HCT116 (cell line): ENCODE measurements around the gene MINDY4.

Experiments
- CEBPB ChIP-seq: IDR thresholded peaks from 2 replicates; pipeline ENCODE4 v1.6.1; 2012; ENCODE audit warnings: low read depth
- EZH2 ChIP-seq: fragments of 200-600 bp; sonication (generic); IDR thresholded peaks from 2 replicates; pipeline ENCODE4 v1.6.1; 2017; ENCODE audit warnings: antibody characterized with exemption, mixed run types
- JUND ChIP-seq: IDR thresholded peaks from 2 replicates; pipeline ENCODE4 v1.6.1; 2012
- POLR2A ChIP-seq: IDR thresholded peaks from 2 replicates; pipeline ENCODE4 v1.7.0; 2011; ENCODE audit warnings: borderline replicate concordance; ENCODE audit not compliant: insufficient read depth, insufficient read length; ENCODE audit errors: extremely low read depth
- SP1 ChIP-seq: IDR thresholded peaks from 2 replicates; pipeline ENCODE4 v1.6.1; 2012; ENCODE audit warnings: low read depth
- ZNF274 ChIP-seq: fragments of 200-500 bp; sonication (Bioruptor generic); IDR thresholded peaks from 2 replicates; pipeline ENCODE4 v1.6.1; 2014; ENCODE audit warnings: mild to moderate bottlenecking, low read depth, low read length, inconsistent platforms
- TF ChIP-seq, protein P1 (sequence below), 3 experiments: fragments of 200-600 bp in 1 of 3; sonication (generic) in 1 of 3; IDR thresholded peaks in 2 of 3; conservative IDR thresholded peaks in 1 of 3; 2 replicates each; pipeline ENCODE4 v1.5.1; 2012 to 2017; ENCODE audit warnings: low read depth in 2 of 3, low read length in 2 of 3, antibody characterized with exemption in 1 of 3, borderline replicate concordance in 1 of 3, control low read depth in 1 of 3, mild to moderate bottlenecking in 1 of 3, mixed read lengths in 1 of 3, mixed run types in 1 of 3, moderate library complexity in 1 of 3; ENCODE audit not compliant: insufficient read depth in 1 of 3
- TF ChIP-seq, protein P2 (sequence below): IDR thresholded peaks from 2 replicates; pipeline ENCODE4 v1.6.1; 2012; ENCODE audit warnings: low read depth

DNA sequence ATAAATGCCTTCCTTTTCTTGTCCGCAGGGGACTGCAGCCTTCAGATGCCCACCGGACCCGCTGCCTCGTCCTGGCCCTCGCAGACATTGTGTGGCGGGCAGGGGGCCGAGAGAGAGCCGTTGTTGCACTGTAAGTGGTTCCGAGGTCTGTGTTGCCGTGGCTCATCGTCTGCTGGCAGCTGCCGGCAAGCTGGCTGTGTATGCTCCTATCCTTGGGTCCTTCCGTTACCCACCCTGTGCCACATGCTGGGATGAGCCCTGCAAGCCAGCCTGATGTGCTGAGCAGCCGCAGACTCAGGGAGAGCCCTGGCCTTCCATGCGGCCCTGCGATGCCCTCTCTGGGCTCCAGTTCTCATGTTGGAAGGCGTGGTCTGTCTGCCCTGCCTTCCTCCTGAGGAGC, 79.2 kb downstream of the MINDY4 start:
- TF ChIP-seq, protein P1, sequence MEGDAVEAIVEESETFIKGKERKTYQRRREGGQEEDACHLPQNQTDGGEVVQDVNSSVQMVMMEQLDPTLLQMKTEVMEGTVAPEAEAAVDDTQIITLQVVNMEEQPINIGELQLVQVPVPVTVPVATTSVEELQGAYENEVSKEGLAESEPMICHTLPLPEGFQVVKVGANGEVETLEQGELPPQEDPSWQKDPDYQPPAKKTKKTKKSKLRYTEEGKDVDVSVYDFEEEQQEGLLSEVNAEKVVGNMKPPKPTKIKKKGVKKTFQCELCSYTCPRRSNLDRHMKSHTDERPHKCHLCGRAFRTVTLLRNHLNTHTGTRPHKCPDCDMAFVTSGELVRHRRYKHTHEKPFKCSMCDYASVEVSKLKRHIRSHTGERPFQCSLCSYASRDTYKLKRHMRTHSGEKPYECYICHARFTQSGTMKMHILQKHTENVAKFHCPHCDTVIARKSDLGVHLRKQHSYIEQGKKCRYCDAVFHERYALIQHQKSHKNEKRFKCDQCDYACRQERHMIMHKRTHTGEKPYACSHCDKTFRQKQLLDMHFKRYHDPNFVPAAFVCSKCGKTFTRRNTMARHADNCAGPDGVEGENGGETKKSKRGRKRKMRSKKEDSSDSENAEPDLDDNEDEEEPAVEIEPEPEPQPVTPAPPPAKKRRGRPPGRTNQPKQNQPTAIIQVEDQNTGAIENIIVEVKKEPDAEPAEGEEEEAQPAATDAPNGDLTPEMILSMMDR (IDR thresholded peaks at IDR 0.05 in 2 of 3, conservative IDR thresholded peaks at IDR 0.05 in 1 of 3; ENCODE audit: borderline replicate concordance in 1 of 3, insufficient read depth in 1 of 3, low read depth in 2 of 3, low read length in 2 of 3): no peak
- TF ChIP-seq, protein P2, sequence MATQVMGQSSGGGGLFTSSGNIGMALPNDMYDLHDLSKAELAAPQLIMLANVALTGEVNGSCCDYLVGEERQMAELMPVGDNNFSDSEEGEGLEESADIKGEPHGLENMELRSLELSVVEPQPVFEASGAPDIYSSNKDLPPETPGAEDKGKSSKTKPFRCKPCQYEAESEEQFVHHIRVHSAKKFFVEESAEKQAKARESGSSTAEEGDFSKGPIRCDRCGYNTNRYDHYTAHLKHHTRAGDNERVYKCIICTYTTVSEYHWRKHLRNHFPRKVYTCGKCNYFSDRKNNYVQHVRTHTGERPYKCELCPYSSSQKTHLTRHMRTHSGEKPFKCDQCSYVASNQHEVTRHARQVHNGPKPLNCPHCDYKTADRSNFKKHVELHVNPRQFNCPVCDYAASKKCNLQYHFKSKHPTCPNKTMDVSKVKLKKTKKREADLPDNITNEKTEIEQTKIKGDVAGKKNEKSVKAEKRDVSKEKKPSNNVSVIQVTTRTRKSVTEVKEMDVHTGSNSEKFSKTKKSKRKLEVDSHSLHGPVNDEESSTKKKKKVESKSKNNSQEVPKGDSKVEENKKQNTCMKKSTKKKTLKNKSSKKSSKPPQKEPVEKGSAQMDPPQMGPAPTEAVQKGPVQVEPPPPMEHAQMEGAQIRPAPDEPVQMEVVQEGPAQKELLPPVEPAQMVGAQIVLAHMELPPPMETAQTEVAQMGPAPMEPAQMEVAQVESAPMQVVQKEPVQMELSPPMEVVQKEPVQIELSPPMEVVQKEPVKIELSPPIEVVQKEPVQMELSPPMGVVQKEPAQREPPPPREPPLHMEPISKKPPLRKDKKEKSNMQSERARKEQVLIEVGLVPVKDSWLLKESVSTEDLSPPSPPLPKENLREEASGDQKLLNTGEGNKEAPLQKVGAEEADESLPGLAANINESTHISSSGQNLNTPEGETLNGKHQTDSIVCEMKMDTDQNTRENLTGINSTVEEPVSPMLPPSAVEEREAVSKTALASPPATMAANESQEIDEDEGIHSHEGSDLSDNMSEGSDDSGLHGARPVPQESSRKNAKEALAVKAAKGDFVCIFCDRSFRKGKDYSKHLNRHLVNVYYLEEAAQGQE: no peak
- TF ChIP-seq SP1 (no peak), JUND (no peak), CEBPB (no peak), ZNF274 (no peak), EZH2 (no peak), POLR2A (no peak)
